ENCODE data around the gene UNC5A. TPM values are rescaled to one million over a fixed set of nuclear protein-coding genes. Genes with fewer than 3 reads are reported as not detected.

Gene UNC5A
- total and polyA plus RNA-seq, 9 of the 15 experiments (the other 6 are each of a cell fraction or from before 2014, with no cell fraction given): not detected

DNA sequence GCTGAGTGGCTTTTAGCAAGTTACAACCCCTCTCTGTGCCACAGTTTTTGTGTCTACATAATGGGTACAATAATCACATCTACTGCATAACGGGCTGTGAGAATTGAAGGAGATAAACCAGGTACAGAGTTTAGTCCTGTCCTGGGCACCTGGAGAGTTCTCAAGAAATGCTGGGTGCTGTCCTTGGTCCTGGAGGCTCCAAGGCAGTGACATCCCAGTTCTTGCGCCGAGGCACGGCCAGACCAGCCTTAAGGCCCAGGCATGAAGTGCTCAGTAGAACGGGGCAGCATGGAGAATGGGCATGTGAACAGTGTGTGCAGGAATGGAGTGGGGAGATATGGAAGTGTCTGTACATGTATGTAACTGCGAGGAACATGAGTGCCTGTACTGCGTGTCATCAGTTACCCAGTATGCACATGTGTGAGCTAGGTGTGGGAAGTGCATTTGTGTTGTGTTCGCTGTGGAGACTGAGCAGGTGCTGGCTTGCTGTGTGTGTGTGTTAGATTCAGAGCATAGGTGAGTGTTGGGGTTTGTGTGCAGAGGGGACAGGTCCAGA lies 6.3 kb upstream of the UNC5A start:
- Histone ChIP-seq H3K27me3 (ENCODE audit: control insufficient read depth in 2 of 2, insufficient read depth in 2 of 2, low read length in 2 of 2) (peaks cover 4 to 33% of the 10 kb centered on the region in 2 experiments; a peak in 4 of 5 replicates), H3K9me3 (replicated peaks; ENCODE audit: control insufficient read depth, insufficient read depth, low read depth, low read length) (no peaks in the 10 kb centered on the region), H3K36me3 (ENCODE audit: control insufficient read depth, insufficient read depth, low read length) (no peaks in the 10 kb centered on the region), H3K4me3 (no peak overlapping the region), H3K9ac (ENCODE audit: insufficient read depth in 1 of 2, low read depth in 2 of 2, low read length in 2 of 2) (no peak overlapping the region), H3K27ac (ENCODE audit: extremely low read depth, low read depth, low read length) (no peak overlapping the region), H4K20me1 (replicated peaks; ENCODE audit: control insufficient read depth, insufficient read depth, low read length) (peaks cover 6% of the 10 kb centered on the region; the same call in 1 of the 2 replicates), H2AFZ (ENCODE audit: low read depth, low read length) (no peak overlapping the region), H3K79me2 (ENCODE audit: control insufficient read depth, insufficient read depth, low read length) (no peaks in the 10 kb centered on the region), H3K4me2 (ENCODE audit: insufficient read depth, low read length) (no peak overlapping the region), H3K9me1 (ENCODE audit: control insufficient read depth, insufficient read depth, low read length) (no peaks in the 10 kb centered on the region), H3K4me1 (replicated peaks in 1 of 2; ENCODE audit: control insufficient read depth in 2 of 2, insufficient read depth in 2 of 2, low read length in 2 of 2) (no peaks in the 10 kb centered on the region)
- intact Hi-C loops (cut with micrococcal nuclease) (loop anchor here (10.0 kb wide), 1 partner anchor 139 kb away; no protein-coding TSS in a partner anchor), in situ Hi-C loops (cut with MboI) (no loop called here)
- DNase-seq (ENCODE audit: extremely low read depth in 1 of 4, low spot score in 3 of 4): peak in 3 of 4 experiments; percentile 50 to 60 (median 50)
- ATAC-seq: peak; percentile 78
- FAIRE-seq: no peak
- ChIA-PET CTCF (ENCODE audit: low intra/inter-chr PET ratio) (no interaction called here), POLR2A (no interaction called here)
- 3% methylated on average over 8 of the region's 8 CpGs for WGBS (ENCODE audit: insufficient coverage, low coverage, missing lambda C conversion rate)
- BruUV-seq (replicated peaks): no TSS peak
- no peak for TF ChIP-seq ZMIZ1 (IDR thresholded peaks at IDR 0.05; ENCODE audit: low read depth in 2 of 2, low read length in 2 of 2)
- TF ChIP-seq ZNF124 (CRISPR knock-in tag; IDR thresholded peaks at IDR 0.05): no peak
- TF ChIP-seq, protein P1, sequence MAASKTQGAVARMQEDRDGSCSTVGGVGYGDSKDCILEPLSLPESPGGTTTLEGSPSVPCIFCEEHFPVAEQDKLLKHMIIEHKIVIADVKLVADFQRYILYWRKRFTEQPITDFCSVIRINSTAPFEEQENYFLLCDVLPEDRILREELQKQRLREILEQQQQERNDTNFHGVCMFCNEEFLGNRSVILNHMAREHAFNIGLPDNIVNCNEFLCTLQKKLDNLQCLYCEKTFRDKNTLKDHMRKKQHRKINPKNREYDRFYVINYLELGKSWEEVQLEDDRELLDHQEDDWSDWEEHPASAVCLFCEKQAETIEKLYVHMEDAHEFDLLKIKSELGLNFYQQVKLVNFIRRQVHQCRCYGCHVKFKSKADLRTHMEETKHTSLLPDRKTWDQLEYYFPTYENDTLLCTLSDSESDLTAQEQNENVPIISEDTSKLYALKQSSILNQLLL (CRISPR knock-in tag; IDR thresholded peaks at IDR 0.05; ENCODE audit: borderline replicate concordance): no peak
- TF ChIP-seq FOXK1 (CRISPR knock-in tag; IDR thresholded peaks at IDR 0.05; ENCODE audit: borderline replicate concordance): 0 out of 2 replicates have a peak, but pooled peaks have one; percentile 27
- no peak for TF ChIP-seq MAFK (IDR thresholded peaks at IDR 0.05; ENCODE audit: low read length)
- TF ChIP-seq, protein P2, sequence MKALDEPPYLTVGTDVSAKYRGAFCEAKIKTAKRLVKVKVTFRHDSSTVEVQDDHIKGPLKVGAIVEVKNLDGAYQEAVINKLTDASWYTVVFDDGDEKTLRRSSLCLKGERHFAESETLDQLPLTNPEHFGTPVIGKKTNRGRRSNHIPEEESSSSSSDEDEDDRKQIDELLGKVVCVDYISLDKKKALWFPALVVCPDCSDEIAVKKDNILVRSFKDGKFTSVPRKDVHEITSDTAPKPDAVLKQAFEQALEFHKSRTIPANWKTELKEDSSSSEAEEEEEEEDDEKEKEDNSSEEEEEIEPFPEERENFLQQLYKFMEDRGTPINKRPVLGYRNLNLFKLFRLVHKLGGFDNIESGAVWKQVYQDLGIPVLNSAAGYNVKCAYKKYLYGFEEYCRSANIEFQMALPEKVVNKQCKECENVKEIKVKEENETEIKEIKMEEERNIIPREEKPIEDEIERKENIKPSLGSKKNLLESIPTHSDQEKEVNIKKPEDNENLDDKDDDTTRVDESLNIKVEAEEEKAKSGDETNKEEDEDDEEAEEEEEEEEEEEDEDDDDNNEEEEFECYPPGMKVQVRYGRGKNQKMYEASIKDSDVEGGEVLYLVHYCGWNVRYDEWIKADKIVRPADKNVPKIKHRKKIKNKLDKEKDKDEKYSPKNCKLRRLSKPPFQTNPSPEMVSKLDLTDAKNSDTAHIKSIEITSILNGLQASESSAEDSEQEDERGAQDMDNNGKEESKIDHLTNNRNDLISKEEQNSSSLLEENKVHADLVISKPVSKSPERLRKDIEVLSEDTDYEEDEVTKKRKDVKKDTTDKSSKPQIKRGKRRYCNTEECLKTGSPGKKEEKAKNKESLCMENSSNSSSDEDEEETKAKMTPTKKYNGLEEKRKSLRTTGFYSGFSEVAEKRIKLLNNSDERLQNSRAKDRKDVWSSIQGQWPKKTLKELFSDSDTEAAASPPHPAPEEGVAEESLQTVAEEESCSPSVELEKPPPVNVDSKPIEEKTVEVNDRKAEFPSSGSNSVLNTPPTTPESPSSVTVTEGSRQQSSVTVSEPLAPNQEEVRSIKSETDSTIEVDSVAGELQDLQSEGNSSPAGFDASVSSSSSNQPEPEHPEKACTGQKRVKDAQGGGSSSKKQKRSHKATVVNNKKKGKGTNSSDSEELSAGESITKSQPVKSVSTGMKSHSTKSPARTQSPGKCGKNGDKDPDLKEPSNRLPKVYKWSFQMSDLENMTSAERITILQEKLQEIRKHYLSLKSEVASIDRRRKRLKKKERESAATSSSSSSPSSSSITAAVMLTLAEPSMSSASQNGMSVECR (CRISPR knock-in tag; IDR thresholded peaks at IDR 0.05): peak; percentile 24; the same call in 1 of the 2 replicates
